ENCODE results near the gene KCNIP1. TPM values are rescaled to one million over a fixed set of nuclear protein-coding genes. Genes with fewer than 3 reads are reported as not detected.

KCNIP1 gene
- total and polyA plus RNA-seq, 9 of the 15 experiments (the other 6 are each of a cell fraction or from before 2014, with no cell fraction given) = not detected

DNA sequence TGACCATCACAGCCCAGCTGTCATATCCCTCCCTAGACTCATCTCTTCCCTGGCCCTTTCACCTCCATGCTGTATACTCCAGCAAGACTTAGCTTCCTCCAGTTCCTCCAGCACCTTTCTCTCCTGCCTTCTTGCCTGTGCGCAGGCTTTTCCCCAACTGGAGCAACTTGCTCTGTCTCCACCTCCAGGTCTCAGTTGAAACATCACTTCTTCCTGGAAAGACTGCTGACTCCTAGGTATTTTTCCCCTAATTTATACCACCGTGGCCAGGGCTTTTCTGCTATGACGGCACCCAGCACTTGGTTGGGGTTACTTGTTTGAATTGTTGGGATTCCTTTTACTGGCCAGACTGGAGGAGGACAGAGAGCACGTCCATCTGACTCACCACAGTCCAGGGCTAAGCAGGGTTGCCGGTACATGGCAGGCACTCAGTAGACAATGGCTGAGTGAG lies 67.5 kb downstream of the KCNIP1 start:
- H3K4me3 ChIP-seq = no peak overlapping the region
- no peaks in the 10 kb centered on the region for H3K4me1 ChIP-seq (replicated peaks in 1 of 2; ENCODE audit: control insufficient read depth in 2 of 2, insufficient read depth in 2 of 2, low read length in 2 of 2)
- WGBS (ENCODE audit: insufficient coverage, low coverage, missing lambda C conversion rate) = 0% methylated on average over 5 of the region's 5 CpGs
- no TSS peak for BruUV-seq (replicated peaks)
- in situ Hi-C loops (cut with MboI) (no loop called here), intact Hi-C loops (cut with micrococcal nuclease) (no loop called here)
- no peak for ATAC-seq
- H3K27me3 ChIP-seq (ENCODE audit: control insufficient read depth in 2 of 2, insufficient read depth in 2 of 2, low read length in 2 of 2) = peaks cover 0 to 25% of the 10 kb centered on the region in 2 experiments; a peak in 2 of 5 replicates
- no peak overlapping the region for H3K27ac ChIP-seq (ENCODE audit: extremely low read depth, low read depth, low read length)
- no peaks in the 10 kb centered on the region for H4K20me1 ChIP-seq (replicated peaks; ENCODE audit: control insufficient read depth, insufficient read depth, low read length)
- H3K36me3 ChIP-seq (ENCODE audit: control insufficient read depth, insufficient read depth, low read length) = no peaks in the 10 kb centered on the region
- FAIRE-seq = no peak
- DNase-seq (ENCODE audit: extremely low read depth in 1 of 4, low spot score in 3 of 4) = no peak
- ChIA-PET POLR2A (interaction anchor here (0.6 kb wide), 1 partner anchor 907 kb away, joined by 3 read pairs; no protein-coding TSS in a partner anchor), CTCF (ENCODE audit: low intra/inter-chr PET ratio) (no interaction called here)
- H3K9ac ChIP-seq (ENCODE audit: insufficient read depth in 1 of 2, low read depth in 2 of 2, low read length in 2 of 2) = no peak overlapping the region
- no peak overlapping the region for H2AFZ ChIP-seq (ENCODE audit: low read depth, low read length)
- H3K4me2 ChIP-seq (ENCODE audit: insufficient read depth, low read length) = no peak overlapping the region
- H3K79me2 ChIP-seq (ENCODE audit: control insufficient read depth, insufficient read depth, low read length) = no peaks in the 10 kb centered on the region
- H3K9me3 ChIP-seq (replicated peaks; ENCODE audit: control insufficient read depth, insufficient read depth, low read depth, low read length) = no peaks in the 10 kb centered on the region
- H3K9me1 ChIP-seq (ENCODE audit: control insufficient read depth, insufficient read depth, low read length) = no peaks in the 10 kb centered on the region
- TF ChIP-seq ZNF75A (CRISPR knock-in tag; IDR thresholded peaks at IDR 0.05) (no peak), ZNF124 (CRISPR knock-in tag; IDR thresholded peaks at IDR 0.05) (no peak), MTF1 (CRISPR knock-in tag; IDR thresholded peaks at IDR 0.05; ENCODE audit: borderline replicate concordance) (no peak), CC2D1A (IDR thresholded peaks at IDR 0.05) (no peak), SIN3A (IDR thresholded peaks at IDR 0.05; ENCODE audit: borderline replicate concordance in 2 of 2, control insufficient read depth in 1 of 2, low read depth in 2 of 2, low read length in 2 of 2) (no peak), MCM5 (IDR thresholded peaks at IDR 0.05; ENCODE audit: low read depth) (no peak), PURB (CRISPR knock-in tag; IDR thresholded peaks at IDR 0.05; ENCODE audit: low read depth) (no peak)
- TF ChIP-seq, protein P1, sequence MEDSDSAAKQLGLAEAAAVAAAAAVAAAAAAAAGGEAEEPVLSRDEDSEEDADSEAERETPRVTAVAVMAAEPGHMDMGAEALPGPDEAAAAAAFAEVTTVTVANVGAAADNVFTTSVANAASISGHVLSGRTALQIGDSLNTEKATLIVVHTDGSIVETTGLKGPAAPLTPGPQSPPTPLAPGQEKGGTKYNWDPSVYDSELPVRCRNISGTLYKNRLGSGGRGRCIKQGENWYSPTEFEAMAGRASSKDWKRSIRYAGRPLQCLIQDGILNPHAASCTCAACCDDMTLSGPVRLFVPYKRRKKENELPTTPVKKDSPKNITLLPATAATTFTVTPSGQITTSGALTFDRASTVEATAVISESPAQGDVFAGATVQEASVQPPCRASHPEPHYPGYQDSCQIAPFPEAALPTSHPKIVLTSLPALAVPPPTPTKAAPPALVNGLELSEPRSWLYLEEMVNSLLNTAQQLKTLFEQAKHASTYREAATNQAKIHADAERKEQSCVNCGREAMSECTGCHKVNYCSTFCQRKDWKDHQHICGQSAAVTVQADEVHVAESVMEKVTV (CRISPR knock-in tag; IDR thresholded peaks at IDR 0.05) = no peak
- TF ChIP-seq, protein P2, sequence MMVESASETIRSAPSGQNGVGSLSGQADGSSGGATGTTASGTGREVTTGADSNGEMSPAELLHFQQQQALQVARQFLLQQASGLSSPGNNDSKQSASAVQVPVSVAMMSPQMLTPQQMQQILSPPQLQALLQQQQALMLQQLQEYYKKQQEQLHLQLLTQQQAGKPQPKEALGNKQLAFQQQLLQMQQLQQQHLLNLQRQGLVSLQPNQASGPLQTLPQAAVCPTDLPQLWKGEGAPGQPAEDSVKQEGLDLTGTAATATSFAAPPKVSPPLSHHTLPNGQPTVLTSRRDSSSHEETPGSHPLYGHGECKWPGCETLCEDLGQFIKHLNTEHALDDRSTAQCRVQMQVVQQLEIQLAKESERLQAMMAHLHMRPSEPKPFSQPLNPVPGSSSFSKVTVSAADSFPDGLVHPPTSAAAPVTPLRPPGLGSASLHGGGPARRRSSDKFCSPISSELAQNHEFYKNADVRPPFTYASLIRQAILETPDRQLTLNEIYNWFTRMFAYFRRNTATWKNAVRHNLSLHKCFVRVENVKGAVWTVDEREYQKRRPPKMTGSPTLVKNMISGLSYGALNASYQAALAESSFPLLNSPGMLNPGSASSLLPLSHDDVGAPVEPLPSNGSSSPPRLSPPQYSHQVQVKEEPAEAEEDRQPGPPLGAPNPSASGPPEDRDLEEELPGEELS (CRISPR knock-in tag; IDR thresholded peaks at IDR 0.05; ENCODE audit: borderline replicate concordance) = no peak
- TF ChIP-seq, protein P3, sequence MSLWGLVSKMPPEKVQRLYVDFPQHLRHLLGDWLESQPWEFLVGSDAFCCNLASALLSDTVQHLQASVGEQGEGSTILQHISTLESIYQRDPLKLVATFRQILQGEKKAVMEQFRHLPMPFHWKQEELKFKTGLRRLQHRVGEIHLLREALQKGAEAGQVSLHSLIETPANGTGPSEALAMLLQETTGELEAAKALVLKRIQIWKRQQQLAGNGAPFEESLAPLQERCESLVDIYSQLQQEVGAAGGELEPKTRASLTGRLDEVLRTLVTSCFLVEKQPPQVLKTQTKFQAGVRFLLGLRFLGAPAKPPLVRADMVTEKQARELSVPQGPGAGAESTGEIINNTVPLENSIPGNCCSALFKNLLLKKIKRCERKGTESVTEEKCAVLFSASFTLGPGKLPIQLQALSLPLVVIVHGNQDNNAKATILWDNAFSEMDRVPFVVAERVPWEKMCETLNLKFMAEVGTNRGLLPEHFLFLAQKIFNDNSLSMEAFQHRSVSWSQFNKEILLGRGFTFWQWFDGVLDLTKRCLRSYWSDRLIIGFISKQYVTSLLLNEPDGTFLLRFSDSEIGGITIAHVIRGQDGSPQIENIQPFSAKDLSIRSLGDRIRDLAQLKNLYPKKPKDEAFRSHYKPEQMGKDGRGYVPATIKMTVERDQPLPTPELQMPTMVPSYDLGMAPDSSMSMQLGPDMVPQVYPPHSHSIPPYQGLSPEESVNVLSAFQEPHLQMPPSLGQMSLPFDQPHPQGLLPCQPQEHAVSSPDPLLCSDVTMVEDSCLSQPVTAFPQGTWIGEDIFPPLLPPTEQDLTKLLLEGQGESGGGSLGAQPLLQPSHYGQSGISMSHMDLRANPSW (CRISPR knock-in tag; IDR thresholded peaks at IDR 0.05) = no peak
- TF ChIP-seq, protein P4, sequence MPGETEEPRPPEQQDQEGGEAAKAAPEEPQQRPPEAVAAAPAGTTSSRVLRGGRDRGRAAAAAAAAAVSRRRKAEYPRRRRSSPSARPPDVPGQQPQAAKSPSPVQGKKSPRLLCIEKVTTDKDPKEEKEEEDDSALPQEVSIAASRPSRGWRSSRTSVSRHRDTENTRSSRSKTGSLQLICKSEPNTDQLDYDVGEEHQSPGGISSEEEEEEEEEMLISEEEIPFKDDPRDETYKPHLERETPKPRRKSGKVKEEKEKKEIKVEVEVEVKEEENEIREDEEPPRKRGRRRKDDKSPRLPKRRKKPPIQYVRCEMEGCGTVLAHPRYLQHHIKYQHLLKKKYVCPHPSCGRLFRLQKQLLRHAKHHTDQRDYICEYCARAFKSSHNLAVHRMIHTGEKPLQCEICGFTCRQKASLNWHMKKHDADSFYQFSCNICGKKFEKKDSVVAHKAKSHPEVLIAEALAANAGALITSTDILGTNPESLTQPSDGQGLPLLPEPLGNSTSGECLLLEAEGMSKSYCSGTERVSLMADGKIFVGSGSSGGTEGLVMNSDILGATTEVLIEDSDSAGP (CRISPR knock-in tag; IDR thresholded peaks at IDR 0.05) = no peak
